PC-3 (cell line): ENCODE measurements around the gene DGKB. TPM values are rescaled to one million over a fixed set of nuclear protein-coding genes. Genes with fewer than 3 reads are reported as not detected.

ENCODE experiments used
- ATAC-seq: fragments of 200-7000 bp; cut with Tn5 transposase; 2 replicates; pipeline ENCODE4 v1.9.1; 2020; ENCODE audit warnings: mild to moderate bottlenecking, moderate library complexity
- BruUV-seq: library from RNA; stranded (reverse); fragments of 400-500 nt; replicated peaks from 2 replicates; lab custom pipeline; 2021; lab: Mats Ljungman, UMichigan
- CTCF ChIA-PET: fragments of 300-600 bp; sonication (Branson Sonifier 250); formaldehyde crosslinking; loops from one replicate; lab custom pipeline; 2022; ENCODE audit warnings: antibody characterized with exemption; lab: Charles Lee
- POLR2A ChIA-PET: fragments of 300-600 bp; sonication (Branson Sonifier 250); formaldehyde crosslinking; loops from one replicate; lab custom pipeline; 2022; ENCODE audit warnings: antibody characterized with exemption; ENCODE audit not compliant: unreplicated experiment; lab: Charles Lee
- DNase-seq: peaks from one replicate; pipeline ENCODE4 v3.0.0-alpha.2; 2015
- H2AFZ ChIP-seq: fragments of 300-600 bp; sonication (generic); 2 replicates; pipeline ENCODE4 v1.6.0; 2016; ENCODE audit warnings: antibody characterized with exemption, low read length
- H3F3A ChIP-seq: fragments of 300-600 bp; sonication (generic); one replicate; pipeline ENCODE4 v1.6.0; 2017; ENCODE audit warnings: antibody characterized with exemption, low read length, control low read depth, mild to moderate bottlenecking; ENCODE audit not compliant: unreplicated experiment
- H3K27ac ChIP-seq: fragments of 300-600 bp; sonication (generic); 2 replicates; pipeline ENCODE4 v1.5.1; 2016; ENCODE audit warnings: mild to moderate bottlenecking, low read length
- H3K27me3 ChIP-seq: fragments of 300-600 bp; sonication (generic); 2 replicates; pipeline ENCODE4 v1.6.1; 2016; ENCODE audit warnings: low read length, mixed read lengths
- H3K36me3 ChIP-seq: fragments of 300-600 bp; sonication (generic); 2 replicates; pipeline ENCODE4 v1.6.1; 2016; ENCODE audit warnings: low read depth, mixed run types, low read length, mixed read lengths
- H3K4me1 ChIP-seq: fragments of 300-600 bp; sonication (generic); 2 replicates; pipeline ENCODE4 v1.5.1; 2016; ENCODE audit warnings: low read length; ENCODE audit not compliant: insufficient read depth
- H3K4me2 ChIP-seq: fragments of 300-600 bp; sonication (generic); 2 replicates; pipeline ENCODE4 v1.6.0; 2016; ENCODE audit warnings: low read length
- H3K4me3 ChIP-seq: fragments of 300-600 bp; sonication (generic); 2 replicates; pipeline ENCODE4 v1.5.1; 2016; ENCODE audit warnings: mild to moderate bottlenecking, low read length, mixed read lengths
- H3K79me2 ChIP-seq: fragments of 300-600 bp; sonication (generic); 2 replicates; pipeline ENCODE4 v1.6.1; 2017; ENCODE audit warnings: low read length, mixed read lengths
- H3K9ac ChIP-seq: fragments of 300-600 bp; sonication (generic); 2 replicates; pipeline ENCODE4 v1.6.0; 2016; ENCODE audit warnings: mild to moderate bottlenecking, low read length
- H3K9me2 ChIP-seq: fragments of 300-600 bp; sonication (generic); replicated peaks from 2 replicates; pipeline ENCODE4 v1.6.1; 2016; ENCODE audit warnings: mixed run types, low read length, mixed read lengths
- H3K9me3 ChIP-seq: fragments of 300-600 bp; sonication (generic); 2 replicates; pipeline ENCODE4 v1.6.1; 2016; ENCODE audit warnings: low read length, mixed read lengths
- H4K20me1 ChIP-seq: fragments of 300-600 bp; sonication (generic); 2 replicates; pipeline ENCODE4 v1.6.1; 2016; ENCODE audit warnings: low read length, mixed read lengths
- CTCF ChIP-seq: fragments of 300-600 bp; sonication (generic); conservative IDR thresholded peaks from 2 replicates; pipeline ENCODE4 v1.5.1; 2017; ENCODE audit warnings: antibody characterized with exemption, low read depth, mild to moderate bottlenecking, low read length
- EZH2 ChIP-seq: fragments of 300-600 bp; sonication (generic); IDR thresholded peaks from one replicate; pipeline ENCODE4 v1.6.1; 2017; ENCODE audit warnings: antibody characterized with exemption, mild to moderate bottlenecking, low read length; ENCODE audit not compliant: unreplicated experiment
- EZH2phosphoT487 ChIP-seq: fragments of 300-600 bp; sonication (generic); IDR thresholded peaks from 2 replicates; pipeline ENCODE4 v1.6.1; 2018; ENCODE audit warnings: mild to moderate bottlenecking, antibody characterized with exemption, low read length, borderline replicate concordance
- intact Hi-C: fragments of 100-400 bp; cut with micrococcal nuclease; formaldehyde crosslinking; loops from 2 replicates; pipeline ENCODE4 v1.9.0; 2023
- total RNA-seq: library from RNA; depleted of rRNA; stranded (reverse); fragments of >200 nt; gene quantifications from 2 replicates; pipeline ENCODE4 v1.2.3, GENCODE V29; 2014

DGKB gene
- total RNA-seq, 1 experiment from 2014 or later = 0.15 TPM

GRCh38 chr7:14242175-14242574 is 660.4 kb downstream of the DGKB start:
- POLR2A ChIA-PET = no interaction called here
- no peaks in the 10 kb centered on the region for H3K4me1 ChIP-seq
- H3K27ac ChIP-seq = no peak overlapping the region
- H3K79me2 ChIP-seq = no peaks in the 10 kb centered on the region
- H2AFZ ChIP-seq = no peak overlapping the region
- BruUV-seq = no TSS peak
- H3K9me3 ChIP-seq = no peaks in the 10 kb centered on the region
- DNase-seq (no peak), ATAC-seq (no peak)
- no peak overlapping the region for H3K4me3 ChIP-seq
- CTCF ChIA-PET = no interaction called here
- no peak for TF ChIP-seq EZH2
- no peak for TF ChIP-seq CTCF
- no peak for TF ChIP-seq EZH2phosphoT487
- H4K20me1 ChIP-seq = no peaks in the 10 kb centered on the region
- H3K27me3 ChIP-seq = no peaks in the 10 kb centered on the region
- no peak overlapping the region for H3K9ac ChIP-seq
- intact Hi-C loops = no loop called here
- no peak overlapping the region for H3K4me2 ChIP-seq
- H3K36me3 ChIP-seq = no peaks in the 10 kb centered on the region
- no peaks in the 10 kb centered on the region for H3F3A ChIP-seq
- H3K9me2 ChIP-seq = no peaks in the 10 kb centered on the region

- Histone ChIP-seq H2AFZ (peak overlapping the region; percentile 5; the same call in 1 of the 2 replicates), H3K27me3 (no peaks in the 10 kb centered on the region), H3K9me2 (no peaks in the 10 kb centered on the region), H3F3A (no peaks in the 10 kb centered on the region), H3K9ac (no peak overlapping the region), H4K20me1 (no peaks in the 10 kb centered on the region), H3K9me3 (no peaks in the 10 kb centered on the region), H3K27ac (no peak overlapping the region), H3K4me1 (peaks cover 15% of the 10 kb centered on the region), H3K79me2 (no peaks in the 10 kb centered on the region), H3K36me3 (no peaks in the 10 kb centered on the region), H3K4me3 (no peak overlapping the region), H3K4me2 (0 out of 2 replicates have a peak overlapping the region, but pooled peaks have one; percentile 21)
- ChIA-PET POLR2A (no interaction called here), CTCF (no interaction called here)
- ATAC-seq (no peak), DNase-seq (peak; percentile 42)
- TF ChIP-seq EZH2phosphoT487 (no peak), EZH2 (no peak), CTCF (no peak)
- intact Hi-C loops = loop anchor here (10.0 kb wide), 2 partner anchors 218 to 242 kb away; no protein-coding TSS in a partner anchor
- no TSS peak for BruUV-seq
Measured at GRCh38 chr7:14236834-14237233, 665.7 kb downstream of the DGKB start.

- H3K9me2 ChIP-seq = no peaks in the 10 kb centered on the region
- ATAC-seq (no peak), DNase-seq (no peak)
- H3K4me2 ChIP-seq = no peak overlapping the region
- no peak overlapping the region for H3K4me3 ChIP-seq
- intact Hi-C loops = loop anchor here (10.0 kb wide), 2 partner anchors 220 to 240 kb away; no protein-coding TSS in a partner anchor
- peaks cover 15% of the 10 kb centered on the region for H3K4me1 ChIP-seq
- H3K36me3 ChIP-seq = no peaks in the 10 kb centered on the region
- no peak overlapping the region for H2AFZ ChIP-seq
- no peaks in the 10 kb centered on the region for H3K9me3 ChIP-seq
- no peak overlapping the region for H3K9ac ChIP-seq
- H4K20me1 ChIP-seq = no peaks in the 10 kb centered on the region
- TF ChIP-seq EZH2phosphoT487 = no peak
- TF ChIP-seq EZH2 = no peak
- TF ChIP-seq CTCF = no peak
- ChIA-PET CTCF (no interaction called here), POLR2A (no interaction called here)
- H3K27me3 ChIP-seq = no peaks in the 10 kb centered on the region
- H3F3A ChIP-seq = no peaks in the 10 kb centered on the region
- H3K79me2 ChIP-seq = no peaks in the 10 kb centered on the region
- BruUV-seq = no TSS peak
- H3K27ac ChIP-seq = no peak overlapping the region
Measured at GRCh38 chr7:14235056-14235455, 667.5 kb downstream of the DGKB start.
